Measurements from ENCODE around the gene TRMT44.

The TRMT44 gene

DNA sequence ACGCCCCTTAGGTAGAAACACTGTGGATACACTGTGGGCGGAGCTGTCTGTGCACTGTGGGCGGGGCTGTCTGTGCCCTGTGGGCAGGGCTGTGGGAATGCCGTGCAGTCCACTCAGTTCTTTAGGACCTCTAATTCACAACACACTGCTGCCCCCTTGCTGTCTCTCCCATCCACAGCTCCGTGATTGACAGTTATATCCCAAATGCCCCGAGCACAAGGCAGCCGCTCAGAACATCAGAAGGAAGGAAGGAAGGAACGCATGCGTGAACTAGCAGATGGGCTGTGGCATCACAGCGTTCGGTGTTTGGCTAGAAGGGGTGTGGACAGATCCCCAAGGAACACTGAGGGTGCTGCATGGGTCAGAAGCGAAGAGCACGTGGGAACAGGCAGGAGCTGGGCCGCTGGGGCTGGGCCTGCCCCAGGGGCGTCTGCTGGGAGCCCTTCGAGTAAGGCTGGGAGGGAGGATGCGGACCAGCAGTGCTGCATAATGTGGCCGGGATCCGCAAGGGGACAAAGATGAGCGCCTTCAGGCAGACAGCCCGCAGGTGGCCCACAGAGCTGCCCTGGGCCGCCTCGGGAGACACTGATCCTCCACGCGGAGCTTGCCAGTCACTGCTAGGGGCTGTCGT is 29.8 kb upstream of the TRMT44 start:
- peaks cover 8% of the 10 kb centered on the region for H3K79me1 ChIP-seq (replicated peaks; ENCODE audit: low read length, poor library complexity, severe bottlenecking)
- no peak overlapping the region for H4K91ac ChIP-seq (ENCODE audit: low read length)
- no peak overlapping the region for H3K18ac ChIP-seq (ENCODE audit: low read depth in 1 of 2, low read length in 2 of 2)
- DNase-seq, result peak; percentile 73
- no peak overlapping the region for H3K23ac ChIP-seq (ENCODE audit: low read length in 2 of 2)
- H3K9ac ChIP-seq (ENCODE audit: low read length), result no peak overlapping the region
- no peak overlapping the region for H2AFZ ChIP-seq (ENCODE audit: low read depth, low read length)
- peaks cover 72 to 77% of the 10 kb centered on the region in 2 experiments for H3K36me3 ChIP-seq (ENCODE audit: control insufficient read depth in 1 of 2, insufficient read depth in 2 of 2, low read depth in 1 of 2, low read length in 2 of 2)
- no peak overlapping the region for H2AK5ac ChIP-seq (ENCODE audit: low read length, severe bottlenecking)
- no peak overlapping the region for H4K8ac ChIP-seq (ENCODE audit: low read length)
- H2BK15ac ChIP-seq (ENCODE audit: low read depth, poor library complexity, severe bottlenecking), result no peak overlapping the region
- H2BK12ac ChIP-seq (ENCODE audit: low read length in 2 of 2), result no peak overlapping the region
- no peak overlapping the region for H3K14ac ChIP-seq (ENCODE audit: low read length in 2 of 2)
- no peaks in the 10 kb centered on the region for H3K27me3 ChIP-seq (ENCODE audit: control insufficient read depth in 1 of 2, insufficient read depth in 1 of 2, low read length in 2 of 2)
- H3K4me3 ChIP-seq (ENCODE audit: insufficient read depth in 1 of 2, low read depth in 1 of 2, low read length in 2 of 2), result no peak overlapping the region
- no peaks in the 10 kb centered on the region for H3K9me3 ChIP-seq (ENCODE audit: control insufficient read depth, low read length)
- no peak overlapping the region for H3K27ac ChIP-seq (ENCODE audit: low read length, poor library complexity, severe bottlenecking)
- H2BK5ac ChIP-seq (ENCODE audit: low read depth, low read length, poor library complexity, severe bottlenecking), result no peak overlapping the region
- H3K4me2 ChIP-seq (ENCODE audit: low read length, poor library complexity, severe bottlenecking), result no peak overlapping the region
- no peak overlapping the region for H3K4ac ChIP-seq (ENCODE audit: low read depth in 1 of 2, low read length in 2 of 2)
- peaks cover 5% of the 10 kb centered on the region for H3K4me1 ChIP-seq (ENCODE audit: control insufficient read depth, insufficient read depth, low read depth, low read length)
- WGBS, result 77% methylated on average over 26 of the region's 26 CpGs
- H2BK120ac ChIP-seq (ENCODE audit: low read depth, low read length), result no peak overlapping the region

DNA sequence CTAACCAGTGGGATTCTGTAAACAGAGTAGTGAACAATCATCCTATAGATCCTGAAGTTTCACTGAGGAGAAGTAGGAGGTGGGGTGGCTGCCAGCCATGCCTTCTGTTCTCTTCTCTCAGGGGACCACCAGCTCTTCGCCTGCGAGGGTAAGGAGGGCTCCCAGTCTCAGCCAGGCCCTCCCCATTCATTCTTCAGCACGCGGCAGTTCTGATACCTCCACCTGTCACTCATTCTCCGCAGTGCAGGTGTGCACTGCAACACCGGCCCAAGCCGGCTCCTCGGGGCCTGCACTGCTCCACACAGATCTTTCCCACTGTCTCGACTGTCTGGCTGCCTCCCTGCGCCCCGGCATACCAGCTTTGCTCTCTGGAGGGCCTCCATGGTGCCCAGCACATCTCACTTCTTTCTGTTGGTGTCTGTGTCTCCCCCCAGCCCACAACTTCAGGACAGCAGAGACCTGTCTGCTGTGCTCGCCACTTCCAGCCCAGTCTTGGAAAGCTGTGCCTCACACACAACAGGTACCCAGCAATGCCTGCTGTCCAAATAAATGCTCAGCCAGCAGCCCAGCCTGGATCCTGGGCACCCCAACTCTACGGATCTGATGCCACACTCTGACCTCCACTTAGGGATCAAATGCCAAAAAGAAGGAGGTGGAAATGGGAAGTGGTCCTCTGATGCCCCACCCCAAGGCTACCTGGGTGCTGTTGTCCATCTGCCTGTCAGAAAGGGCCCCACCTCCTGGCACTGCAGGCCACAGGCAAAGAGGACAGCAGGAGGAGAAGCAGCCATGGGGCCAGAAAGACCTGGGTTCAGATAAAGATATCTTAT is 29.0 kb upstream of the TRMT44 start:
- H2BK12ac ChIP-seq (ENCODE audit: low read length in 2 of 2), result no peak overlapping the region
- no peak overlapping the region for H3K4me3 ChIP-seq (ENCODE audit: insufficient read depth in 1 of 2, low read depth in 1 of 2, low read length in 2 of 2)
- H3K18ac ChIP-seq (ENCODE audit: low read depth in 1 of 2, low read length in 2 of 2), result no peak overlapping the region
- no peak overlapping the region for H3K9ac ChIP-seq (ENCODE audit: low read length)
- peaks cover 72 to 76% of the 10 kb centered on the region in 2 experiments for H3K36me3 ChIP-seq (ENCODE audit: control insufficient read depth in 1 of 2, insufficient read depth in 2 of 2, low read depth in 1 of 2, low read length in 2 of 2)
- H2BK120ac ChIP-seq (ENCODE audit: low read depth, low read length), result no peak overlapping the region
- H3K23ac ChIP-seq (ENCODE audit: low read length in 2 of 2), result no peak overlapping the region
- peaks cover 5% of the 10 kb centered on the region for H3K4me1 ChIP-seq (ENCODE audit: control insufficient read depth, insufficient read depth, low read depth, low read length)
- H3K9me3 ChIP-seq (ENCODE audit: control insufficient read depth, low read length), result no peaks in the 10 kb centered on the region
- peaks cover 15% of the 10 kb centered on the region for H3K79me1 ChIP-seq (replicated peaks; ENCODE audit: low read length, poor library complexity, severe bottlenecking)
- H3K27ac ChIP-seq (ENCODE audit: low read length, poor library complexity, severe bottlenecking), result no peak overlapping the region
- no peak overlapping the region for H3K4me2 ChIP-seq (ENCODE audit: low read length, poor library complexity, severe bottlenecking)
- no peak overlapping the region for H2AFZ ChIP-seq (ENCODE audit: low read depth, low read length)
- 93% methylated on average over 13 of the region's 13 CpGs for WGBS
- no peaks in the 10 kb centered on the region for H3K27me3 ChIP-seq (ENCODE audit: control insufficient read depth in 1 of 2, insufficient read depth in 1 of 2, low read length in 2 of 2)
- H2AK5ac ChIP-seq (ENCODE audit: low read length, severe bottlenecking), result no peak overlapping the region
- no peak overlapping the region for H2BK5ac ChIP-seq (ENCODE audit: low read depth, low read length, poor library complexity, severe bottlenecking)
- H3K4ac ChIP-seq (ENCODE audit: low read depth in 1 of 2, low read length in 2 of 2), result no peak overlapping the region
- DNase-seq, result no peak
- H3K14ac ChIP-seq (ENCODE audit: low read length in 2 of 2), result no peak overlapping the region
- no peak overlapping the region for H4K8ac ChIP-seq (ENCODE audit: low read length)
- H4K91ac ChIP-seq (ENCODE audit: low read length), result no peak overlapping the region
- H2BK15ac ChIP-seq (ENCODE audit: low read depth, poor library complexity, severe bottlenecking), result no peak overlapping the region

DNA sequence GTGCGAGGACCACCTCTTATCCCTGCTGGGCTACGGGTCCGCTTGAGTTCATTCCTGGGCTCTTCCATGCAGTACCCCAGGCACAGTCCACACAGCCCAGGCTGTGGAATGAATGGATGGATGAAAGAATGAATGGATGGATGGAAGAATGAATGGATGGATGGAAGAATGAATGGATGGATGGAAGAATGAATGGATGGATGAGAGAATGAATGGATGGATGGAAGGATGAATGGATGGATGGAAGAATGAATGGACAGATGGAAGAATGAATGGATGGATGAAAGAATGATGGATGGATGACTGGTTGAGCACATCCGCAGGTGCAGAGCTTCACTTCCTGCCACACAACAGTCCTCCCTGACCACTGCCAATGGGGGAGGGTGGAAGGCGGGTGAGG is 28.3 kb upstream of the TRMT44 start:
- Histone ChIP-seq H3K27ac (ENCODE audit: low read length, poor library complexity, severe bottlenecking) (no peak overlapping the region), H3K14ac (ENCODE audit: low read length in 2 of 2) (no peak overlapping the region), H2BK5ac (ENCODE audit: low read depth, low read length, poor library complexity, severe bottlenecking) (no peak overlapping the region), H3K23ac (ENCODE audit: low read length in 2 of 2) (no peak overlapping the region), H3K4ac (ENCODE audit: low read depth in 1 of 2, low read length in 2 of 2) (no peak overlapping the region), H3K4me1 (ENCODE audit: control insufficient read depth, insufficient read depth, low read depth, low read length) (peaks cover 5% of the 10 kb centered on the region), H2AK5ac (ENCODE audit: low read length, severe bottlenecking) (no peak overlapping the region), H3K9me3 (ENCODE audit: control insufficient read depth, low read length) (no peaks in the 10 kb centered on the region), H3K9ac (ENCODE audit: low read length) (no peak overlapping the region), H2BK12ac (ENCODE audit: low read length in 2 of 2) (no peak overlapping the region), H3K18ac (ENCODE audit: low read depth in 1 of 2, low read length in 2 of 2) (no peak overlapping the region), H2BK15ac (ENCODE audit: low read depth, poor library complexity, severe bottlenecking) (no peak overlapping the region), H3K79me1 (replicated peaks; ENCODE audit: low read length, poor library complexity, severe bottlenecking) (peaks cover 22% of the 10 kb centered on the region), H3K36me3 (ENCODE audit: control insufficient read depth in 1 of 2, insufficient read depth in 2 of 2, low read depth in 1 of 2, low read length in 2 of 2) (peaks cover 73 to 80% of the 10 kb centered on the region in 2 experiments), H2AFZ (ENCODE audit: low read depth, low read length) (no peak overlapping the region), H4K8ac (ENCODE audit: low read length) (no peak overlapping the region), H3K27me3 (ENCODE audit: control insufficient read depth in 1 of 2, insufficient read depth in 1 of 2, low read length in 2 of 2) (no peaks in the 10 kb centered on the region), H4K91ac (ENCODE audit: low read length) (no peak overlapping the region), H2BK120ac (ENCODE audit: low read depth, low read length) (no peak overlapping the region), H3K4me3 (ENCODE audit: insufficient read depth in 1 of 2, low read depth in 1 of 2, low read length in 2 of 2) (no peak overlapping the region), H3K4me2 (ENCODE audit: low read length, poor library complexity, severe bottlenecking) (no peak overlapping the region)
- DNase-seq, result no peak
- WGBS, result 98% methylated on average over 4 of the region's 5 CpGs

DNA sequence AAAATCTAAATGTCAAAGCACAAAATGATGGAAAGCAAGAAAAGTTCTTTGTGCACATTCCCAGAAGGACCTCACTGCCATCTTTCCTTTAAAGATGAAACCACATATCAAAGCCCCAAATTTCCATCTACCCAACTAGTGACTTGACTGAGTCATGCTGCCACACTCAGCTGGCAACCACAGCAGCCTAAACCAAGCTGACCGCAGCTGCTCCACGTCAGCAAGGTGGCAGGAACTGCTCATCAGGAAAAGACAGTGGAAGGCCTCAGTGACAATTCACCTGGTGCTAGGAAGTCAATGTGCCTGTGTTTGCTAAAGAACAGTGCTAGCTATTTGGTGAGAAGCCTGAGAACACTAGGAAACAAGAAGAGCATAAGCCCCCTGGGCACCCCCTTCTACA is 26.2 kb upstream of the TRMT44 start:
- 85% methylated on average over 2 of the region's 2 CpGs for WGBS

More for the DNA sequence above, 26.2 kb upstream of the TRMT44 start:
- peaks cover 23% of the 10 kb centered on the region for H3K79me1 ChIP-seq (replicated peaks; ENCODE audit: low read length, poor library complexity, severe bottlenecking)
- no peak overlapping the region for H3K14ac ChIP-seq (ENCODE audit: low read length in 2 of 2)
- H3K23ac ChIP-seq (ENCODE audit: low read length in 2 of 2), result no peak overlapping the region
- H3K18ac ChIP-seq (ENCODE audit: low read depth in 1 of 2, low read length in 2 of 2), result no peak overlapping the region
- H2BK5ac ChIP-seq (ENCODE audit: low read depth, low read length, poor library complexity, severe bottlenecking), result no peak overlapping the region
- no peak overlapping the region for H4K8ac ChIP-seq (ENCODE audit: low read length)
- no peak overlapping the region for H3K4me2 ChIP-seq (ENCODE audit: low read length, poor library complexity, severe bottlenecking)
- no peaks in the 10 kb centered on the region for H3K9me3 ChIP-seq (ENCODE audit: control insufficient read depth, low read length)
- no peak overlapping the region for H3K9ac ChIP-seq (ENCODE audit: low read length)
- peaks cover 60 to 67% of the 10 kb centered on the region in 2 experiments for H3K36me3 ChIP-seq (ENCODE audit: control insufficient read depth in 1 of 2, insufficient read depth in 2 of 2, low read depth in 1 of 2, low read length in 2 of 2)
- no peak overlapping the region for H2BK120ac ChIP-seq (ENCODE audit: low read depth, low read length)
- no peak overlapping the region for H2AFZ ChIP-seq (ENCODE audit: low read depth, low read length)
- DNase-seq, result no peak
- H3K27me3 ChIP-seq (ENCODE audit: control insufficient read depth in 1 of 2, insufficient read depth in 1 of 2, low read length in 2 of 2), result no peaks in the 10 kb centered on the region
- H3K4me3 ChIP-seq (ENCODE audit: insufficient read depth in 1 of 2, low read depth in 1 of 2, low read length in 2 of 2), result no peak overlapping the region
- no peak overlapping the region for H2BK12ac ChIP-seq (ENCODE audit: low read length in 2 of 2)
- no peak overlapping the region for H3K4ac ChIP-seq (ENCODE audit: low read depth in 1 of 2, low read length in 2 of 2)
- no peak overlapping the region for H3K27ac ChIP-seq (ENCODE audit: low read length, poor library complexity, severe bottlenecking)
- no peak overlapping the region for H2AK5ac ChIP-seq (ENCODE audit: low read length, severe bottlenecking)
- peaks cover 5% of the 10 kb centered on the region for H3K4me1 ChIP-seq (ENCODE audit: control insufficient read depth, insufficient read depth, low read depth, low read length)
- H2BK15ac ChIP-seq (ENCODE audit: low read depth, poor library complexity, severe bottlenecking), result no peak overlapping the region
- no peak overlapping the region for H4K91ac ChIP-seq (ENCODE audit: low read length)

All from mesenchymal stem cell (in vitro differentiated cells and primary cell).